G401.6 (cell line): Measurements from ENCODE around the gene CDK5R1.

Experiments used
- FAIRE-seq: peaks from 2 replicates; lab custom pipeline; 2012; peaks lifted over from hg19 to GRCh38; lab: Jason Lieb, UNC

Gene CDK5R1

GRCh38 chr17:32471652-32472051 lies 15.1 kb upstream of the CDK5R1 start:
- FAIRE-seq, result no peak

- no peak for FAIRE-seq
These were observed 11.5 kb upstream of the CDK5R1 start for GRCh38 chr17:32475258-32475657.

GRCh38 chr17:32477220-32477619 lies 9.6 kb upstream of the CDK5R1 start:
- FAIRE-seq, result no peak

GRCh38 chr17:32479074-32479617 lies 7.6 kb upstream of the CDK5R1 start:
- FAIRE-seq, result no peak

- no peak for FAIRE-seq
These were observed 5.6 kb upstream of the CDK5R1 start for GRCh38 chr17:32481193-32481592.

GRCh38 chr17:32482568-32483320 lies 4.0 kb upstream of the CDK5R1 start:
- FAIRE-seq, result no peak

GRCh38 chr17:32483451-32484019 lies 3.3 kb upstream of the CDK5R1 start:
- peak; percentile 27 for FAIRE-seq

- FAIRE-seq, result no peak
These were observed 2.7 kb upstream of the CDK5R1 start for GRCh38 chr17:32484041-32484461.

- no peak for FAIRE-seq
These were observed 2.2 kb upstream of the CDK5R1 start for GRCh38 chr17:32484628-32485027.

GRCh38 chr17:32485261-32486110 lies 1.3 kb upstream of the CDK5R1 start:
- FAIRE-seq, result no peak

- no peak for FAIRE-seq
These were observed 587 bp upstream of the CDK5R1 start for GRCh38 chr17:32486111-32486700.

- FAIRE-seq, result no peak
These were observed 832 bp downstream of the CDK5R1 start for GRCh38 chr17:32487473-32488176.

- no peak for FAIRE-seq
These were observed 1.4 kb downstream of the CDK5R1 start for GRCh38 chr17:32488177-32488542.

- FAIRE-seq, result no peak
These were observed 1.9 kb downstream of the CDK5R1 start for GRCh38 chr17:32488604-32489180.

GRCh38 chr17:32489320-32490100 lies 2.7 kb downstream of the CDK5R1 start:
- no peak for FAIRE-seq

- no peak for FAIRE-seq
These were observed 3.3 kb downstream of the CDK5R1 start for GRCh38 chr17:32490101-32490482.

GRCh38 chr17:32491371-32492263 lies 4.8 kb downstream of the CDK5R1 start:
- no peak for FAIRE-seq

GRCh38 chr17:32492264-32492589 lies 5.4 kb downstream of the CDK5R1 start:
- no peak for FAIRE-seq

GRCh38 chr17:32492648-32493289 lies 6.0 kb downstream of the CDK5R1 start:
- no peak for FAIRE-seq
